A549 (cell line): ENCODE data around the gene CLCNKB. TPM values are rescaled to one million over a fixed set of nuclear protein-coding genes. Genes with fewer than 3 reads are reported as not detected.

Experiments used
- ATAC-seq, 2 experiments: fragments of 200-7000 bp in 1 of 2; fragments of >200 bp in 1 of 2; cut with Nextera tagmentation in 1 of 2; cut with Tn5 transposase in 1 of 2; 3 replicates each; pipeline versions ENCODE4 v1.8.0 to v1.9.1; 2018 to 2020; ENCODE audit warnings: mild to moderate bottlenecking in 1 of 2, moderate library complexity in 1 of 2
- CTCF ChIA-PET: fragments of 300-600 bp; sonication (Branson Sonifier 250); formaldehyde crosslinking; extraction: SDS; loops from one replicate; lab custom pipeline; 2021; ENCODE audit warnings: antibody characterized with exemption, inconsistent platforms; lab: Yijun Ruan, JAX
- POLR2A ChIA-PET: fragments of 350-600 bp; formaldehyde crosslinking; extraction: SDS; loops from one replicate; lab custom pipeline; 2021; ENCODE audit warnings: antibody characterized with exemption, inconsistent platforms; lab: Yijun Ruan, JAX
- DNase-seq, 2 experiments: peaks; one replicate each; pipeline versions ENCODE4 v3.0.0 to v3.0.0-alpha.2; 2011 to 2016; ENCODE audit warnings: low read depth in 1 of 2, low spot score in 1 of 2
- FAIRE-seq: peaks from 2 replicates; lab custom pipeline; 2011; peaks lifted over from hg19 to GRCh38; lab: Jason Lieb, UNC
- H3K27ac ChIP-seq, 2 experiments: fragments of >200 bp; sonication (Bioruptor Twin); formaldehyde crosslinking; 3 replicates each; pipeline ENCODE4 v1.5.1; 2016 to 2017
- H3K4me1 ChIP-seq: fragments of >200 bp; sonication (Bioruptor Twin); formaldehyde crosslinking; 3 replicates; pipeline ENCODE4 v1.6.1; 2016
- H3K4me2 ChIP-seq: fragments of >200 bp; sonication (Bioruptor Twin); formaldehyde crosslinking; 3 replicates; pipeline ENCODE4 v1.6.1; 2016
- H3K4me3 ChIP-seq: fragments of >200 bp; sonication (Bioruptor Twin); formaldehyde crosslinking; 3 replicates; pipeline ENCODE4 v1.5.1; 2016
- H3K9me3 ChIP-seq: fragments of >200 bp; sonication (Bioruptor Twin); formaldehyde crosslinking; 3 replicates; pipeline ENCODE4 v1.6.1; 2016
- CHD4 ChIP-seq: fragments of 200-600 bp; sonication (generic); IDR thresholded peaks from 2 replicates; pipeline ENCODE4 v1.6.1; 2016; ENCODE audit warnings: antibody characterized with exemption, mild to moderate bottlenecking, borderline replicate concordance
- EHF ChIP-seq: fragments of 250-450 bp; sonication (Bioruptor Pico); IDR thresholded peaks from 2 replicates; pipeline ENCODE4 v1.5.0; 2020; ENCODE audit warnings: mild to moderate bottlenecking
- FOSL2 ChIP-seq, 2 experiments: fragments of 450-650 bp in 1 of 2; fragments of >200 bp in 1 of 2; sonication (Bioruptor Twin) in 1 of 2; formaldehyde crosslinking; IDR thresholded peaks; 2 replicates each; pipeline versions ENCODE4 v1.5.0 to v1.6.1; 2016 to 2020; ENCODE audit warnings: mild to moderate bottlenecking in 1 of 2, moderate library complexity in 1 of 2
- FOXS1 ChIP-seq: fragments of 250-450 bp; sonication (Bioruptor Pico); IDR thresholded peaks from 2 replicates; pipeline ENCODE4 v1.5.0; 2020; ENCODE audit warnings: mild to moderate bottlenecking, moderate library complexity
- HEYL ChIP-seq: fragments of 250-450 bp; sonication (Bioruptor Pico); IDR thresholded peaks from 2 replicates; pipeline ENCODE4 v1.8.0; 2021; ENCODE audit warnings: mild to moderate bottlenecking, moderate library complexity
- HOXB13 ChIP-seq: fragments of 250-450 bp; sonication (Bioruptor Pico); IDR thresholded peaks from 2 replicates; pipeline ENCODE4 v1.5.0; 2020; ENCODE audit warnings: low read depth, mild to moderate bottlenecking, moderate library complexity
- JUNB ChIP-seq: fragments of >200 bp; sonication (Bioruptor Twin); formaldehyde crosslinking; IDR thresholded peaks from 2 replicates; pipeline ENCODE4 v1.6.1; 2016
- KDM5A ChIP-seq: fragments of 200-600 bp; sonication (generic); IDR thresholded peaks from 2 replicates; pipeline ENCODE4 v1.6.1; 2016; ENCODE audit warnings: antibody characterized with exemption, mild to moderate bottlenecking
- MYC ChIP-seq: IDR thresholded peaks from 2 replicates; pipeline ENCODE4 v1.6.1; 2012; ENCODE audit warnings: mild to moderate bottlenecking, inconsistent platforms, low read length, improper control_type of control experiment, borderline replicate concordance
- NFE2L2 ChIP-seq: fragments of 150-350 bp; conservative IDR thresholded peaks from 2 replicates; pipeline ENCODE4 v1.6.1; 2014; ENCODE audit warnings: low read length
- NPAS2 ChIP-seq: fragments of 250-450 bp; sonication (Bioruptor Pico); IDR thresholded peaks from 2 replicates; pipeline ENCODE4 v1.8.0; 2022; ENCODE audit warnings: mild to moderate bottlenecking, moderate library complexity, borderline replicate concordance
- PHF8 ChIP-seq: fragments of 200-600 bp; sonication (generic); IDR thresholded peaks from 2 replicates; pipeline ENCODE4 v1.6.1; 2016; ENCODE audit warnings: low read depth, mild to moderate bottlenecking, antibody characterized with exemption, moderate library complexity, borderline replicate concordance
- POLR2AphosphoS2 ChIP-seq: conservative IDR thresholded peaks from 2 replicates; pipeline ENCODE4 v1.6.1; 2012; ENCODE audit warnings: low read length, improper control_type of control experiment, inconsistent platforms
- SMC3 ChIP-seq: fragments of >200 bp; sonication (Bioruptor Twin); formaldehyde crosslinking; IDR thresholded peaks from 3 replicates; pipeline ENCODE4 v1.6.1; 2018; ENCODE audit warnings: inconsistent platforms
- TP53 ChIP-seq: fragments of 250-450 bp; sonication (Bioruptor Pico); IDR thresholded peaks from 2 replicates; pipeline ENCODE4 v1.5.0; 2021; ENCODE audit warnings: mild to moderate bottlenecking, moderate library complexity
- ZFP36 ChIP-seq: fragments of 450-650 bp; IDR thresholded peaks from 2 replicates; pipeline ENCODE4 v1.6.1; 2014; ENCODE audit warnings: borderline replicate concordance; ENCODE audit not compliant: partially characterized antibody
- WGBS: methylation state at CpG from one replicate; pipeline ENCODE4 v1.1.6; 2017; ENCODE audit errors: missing lambda C conversion rate; 5-methylcytosine and 5-hydroxymethylcytosine counted together
- polyA plus RNA-seq, 4 experiments: library from polyadenylated mRNA; depleted of rRNA in 3 of 4; stranded (reverse); fragments of >200 nt; fragmentation: RNase III in 1 of 4; extraction: RNeasy Plus Mini Kit Qiagen cat#74134 plus additional on column Dnase treatment in 1 of 4; gene quantifications; 2 replicates in 3 of 4; 3 replicates in 1 of 4; pipeline ENCODE4 v1.2.3, GENCODE V29; 2011 to 2017
- TF ChIP-seq, protein P1 (sequence below): fragments of 450-650 bp; IDR thresholded peaks from 2 replicates; pipeline ENCODE4 v1.6.1; 2014; ENCODE audit warnings: antibody characterized with exemption
- TF ChIP-seq, protein P2 (sequence below): fragments of >200 bp; sonication (Bioruptor Twin); formaldehyde crosslinking; IDR thresholded peaks from 3 replicates; pipeline ENCODE4 v1.6.1; 2016
- TF ChIP-seq, protein P3 (sequence below): IDR thresholded peaks from 2 replicates; pipeline ENCODE4 v1.6.1; 2012; ENCODE audit warnings: low read depth, borderline replicate concordance
- TF ChIP-seq, protein P4 (sequence below): fragments of >200 bp; sonication (Bioruptor Twin); formaldehyde crosslinking; IDR thresholded peaks from 3 replicates; pipeline ENCODE4 v1.5.1; 2016
- TF ChIP-seq, protein P5 (sequence below): fragments of 250-450 bp; sonication (Bioruptor Pico); IDR thresholded peaks from 2 replicates; pipeline ENCODE4 v1.5.0; 2020; ENCODE audit warnings: low read depth, mild to moderate bottlenecking, moderate library complexity

The CLCNKB gene
- polyA plus RNA-seq, 2 of the 4 experiments (the other 2 are of a cell fraction), result 0.08 to 0.14 TPM

DNA sequence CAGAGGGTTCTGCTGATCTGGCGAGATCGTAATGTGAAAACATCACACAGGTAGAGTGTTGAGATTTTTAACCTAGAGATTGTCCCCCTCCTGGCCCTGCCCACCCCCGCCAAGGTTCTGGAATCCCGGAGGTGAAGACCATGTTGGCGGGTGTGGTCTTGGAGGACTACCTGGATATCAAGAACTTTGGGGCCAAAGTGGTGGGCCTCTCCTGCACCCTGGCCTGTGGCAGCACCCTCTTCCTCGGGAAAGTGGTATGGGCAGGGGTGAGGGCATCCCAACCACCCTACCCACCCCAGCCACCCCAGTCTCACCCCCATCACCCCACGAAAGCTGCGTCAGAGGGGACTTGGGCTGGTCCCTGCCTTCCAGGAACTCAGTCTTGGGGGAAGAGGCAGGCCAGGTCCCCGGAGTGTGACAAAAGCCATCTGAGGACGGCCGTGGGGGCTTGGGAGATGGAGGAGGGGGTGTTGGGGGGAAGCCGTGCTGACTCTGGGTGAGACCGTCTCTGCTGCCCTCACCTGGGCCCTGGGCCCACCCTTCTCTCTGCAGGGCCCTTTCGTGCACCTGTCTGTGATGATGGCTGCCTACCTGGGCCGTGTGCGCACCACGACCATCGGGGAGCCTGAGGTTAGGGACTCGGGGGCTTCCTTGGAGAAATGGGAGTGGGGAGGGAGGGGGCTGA lies 4.4 kb downstream of the CLCNKB start:
- no peaks in the 10 kb centered on the region for H3K9me3 ChIP-seq
- no peak for FAIRE-seq
- ChIA-PET CTCF (interaction anchor here (0.9 to 1.6 kb wide), 4 partner anchors 8 to 45 kb away, joined by 3 to 8 read pairs (median 4); partner anchors contain the start of gene FAM131C), POLR2A (no interaction called here)
- ATAC-seq, result no peak
- no peak for TF ChIP-seq HEYL (CRISPR knock-in tag)
- H3K4me3 ChIP-seq, result no peak overlapping the region
- no peak overlapping the region for H3K27ac ChIP-seq
- H3K4me1 ChIP-seq, result no peaks in the 10 kb centered on the region; the same call in 2 of the 3 replicates
- no peak for DNase-seq
- WGBS, result 88% methylated on average over 7 of the region's 19 CpGs
- H3K4me2 ChIP-seq, result no peak overlapping the region

DNA sequence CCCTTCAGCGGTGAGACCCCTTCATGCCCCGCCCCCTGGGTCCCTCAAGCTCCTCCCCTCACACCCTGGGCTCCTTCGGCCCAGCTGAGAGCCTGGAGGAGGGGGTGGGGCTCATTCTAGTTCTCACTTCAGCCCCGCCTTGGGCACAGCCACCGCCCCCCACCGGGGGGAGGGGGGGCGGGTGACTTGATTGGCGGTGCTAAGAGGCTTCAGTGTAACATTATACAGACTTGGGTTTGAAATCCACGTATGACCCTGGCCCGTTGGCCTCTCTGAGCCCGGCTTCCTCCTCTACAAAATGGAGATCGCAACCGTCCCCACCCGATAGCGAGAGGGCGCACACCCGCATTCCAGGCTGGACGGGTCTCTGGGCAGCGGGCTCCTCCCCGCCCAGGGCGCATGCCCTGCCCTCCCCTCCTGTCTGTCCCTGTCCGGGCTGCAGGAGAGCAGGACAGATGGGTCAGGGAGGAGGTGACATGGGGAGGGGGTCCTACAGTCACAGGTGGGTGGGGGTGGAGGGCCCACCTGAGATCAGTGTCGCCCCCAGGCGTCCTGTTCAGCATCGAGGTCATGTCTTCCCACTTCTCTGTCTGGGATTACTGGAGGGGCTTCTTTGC lies 5.1 kb downstream of the CLCNKB start:
- peak overlapping the region; percentile 39 for H3K4me3 ChIP-seq
- H3K27ac ChIP-seq, result peak overlapping the region; percentile 69 to 75
- CTCF ChIA-PET, result no interaction called here
- no peak for FAIRE-seq
- H3K4me2 ChIP-seq, result peak overlapping the region; percentile 78
- WGBS, result no CpG with 5 or more reads among the region's 25 CpGs
- H3K9me3 ChIP-seq, result no peaks in the 10 kb centered on the region
- TF ChIP-seq, protein P1, sequence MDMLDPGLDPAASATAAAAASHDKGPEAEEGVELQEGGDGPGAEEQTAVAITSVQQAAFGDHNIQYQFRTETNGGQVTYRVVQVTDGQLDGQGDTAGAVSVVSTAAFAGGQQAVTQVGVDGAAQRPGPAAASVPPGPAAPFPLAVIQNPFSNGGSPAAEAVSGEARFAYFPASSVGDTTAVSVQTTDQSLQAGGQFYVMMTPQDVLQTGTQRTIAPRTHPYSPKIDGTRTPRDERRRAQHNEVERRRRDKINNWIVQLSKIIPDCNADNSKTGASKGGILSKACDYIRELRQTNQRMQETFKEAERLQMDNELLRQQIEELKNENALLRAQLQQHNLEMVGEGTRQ, result no peak
- TF ChIP-seq KDM5A (no peak), HOXB13 (CRISPR knock-in tag) (no peak)
- ATAC-seq, result peak in 1 of 2 experiments; percentile 67; a peak in 3 of 6 replicates
- no peaks in the 10 kb centered on the region; the same call in 2 of the 3 replicates for H3K4me1 ChIP-seq
- DNase-seq, result no peak
- POLR2A ChIA-PET, result no interaction called here

DNA sequence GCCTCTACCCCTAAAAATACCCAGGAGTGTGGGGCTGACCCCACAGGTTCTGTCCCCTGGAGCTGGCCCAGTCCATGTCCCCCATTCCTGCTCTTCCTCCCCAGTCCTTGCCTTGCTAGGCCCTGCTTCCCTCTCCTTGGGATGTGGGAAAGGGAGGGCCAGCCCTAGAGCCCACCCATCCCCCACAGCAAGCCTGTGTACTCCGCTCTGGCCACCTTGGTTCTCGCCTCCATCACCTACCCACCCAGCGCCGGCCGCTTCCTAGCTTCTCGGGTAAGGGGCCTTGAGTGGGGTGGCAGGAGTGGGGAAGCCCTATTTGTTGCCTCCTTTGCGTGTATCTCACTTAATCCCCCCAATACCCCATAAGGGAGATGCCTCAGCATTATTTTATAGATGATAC lies 6.7 kb downstream of the CLCNKB start:
- Histone ChIP-seq H3K4me2 (no peak overlapping the region), H3K4me1 (no peaks in the 10 kb centered on the region; the same call in 2 of the 3 replicates), H3K27ac (no peak overlapping the region), H3K4me3 (no peak overlapping the region), H3K9me3 (no peaks in the 10 kb centered on the region)
- ChIA-PET CTCF (interaction anchor here (1.2 to 1.9 kb wide), 3 partner anchors 23 to 38 kb away, joined by 3 to 5 read pairs (median 5); partner anchors contain the start of gene FAM131C), POLR2A (no interaction called here)
- no peak for TF ChIP-seq NFE2L2
- TF ChIP-seq, protein P2, sequence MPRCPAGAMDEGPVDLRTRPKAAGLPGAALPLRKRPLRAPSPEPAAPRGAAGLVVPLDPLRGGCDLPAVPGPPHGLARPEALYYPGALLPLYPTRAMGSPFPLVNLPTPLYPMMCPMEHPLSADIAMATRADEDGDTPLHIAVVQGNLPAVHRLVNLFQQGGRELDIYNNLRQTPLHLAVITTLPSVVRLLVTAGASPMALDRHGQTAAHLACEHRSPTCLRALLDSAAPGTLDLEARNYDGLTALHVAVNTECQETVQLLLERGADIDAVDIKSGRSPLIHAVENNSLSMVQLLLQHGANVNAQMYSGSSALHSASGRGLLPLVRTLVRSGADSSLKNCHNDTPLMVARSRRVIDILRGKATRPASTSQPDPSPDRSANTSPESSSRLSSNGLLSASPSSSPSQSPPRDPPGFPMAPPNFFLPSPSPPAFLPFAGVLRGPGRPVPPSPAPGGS, result no peak
- TF ChIP-seq FOXS1 (CRISPR knock-in tag), result no peak
- TF ChIP-seq TP53, result no peak
- no peak for TF ChIP-seq PHF8
- ATAC-seq (no peak), FAIRE-seq (no peak), DNase-seq (no peak)
- WGBS, result 84% methylated on average over 4 of the region's 7 CpGs

DNA sequence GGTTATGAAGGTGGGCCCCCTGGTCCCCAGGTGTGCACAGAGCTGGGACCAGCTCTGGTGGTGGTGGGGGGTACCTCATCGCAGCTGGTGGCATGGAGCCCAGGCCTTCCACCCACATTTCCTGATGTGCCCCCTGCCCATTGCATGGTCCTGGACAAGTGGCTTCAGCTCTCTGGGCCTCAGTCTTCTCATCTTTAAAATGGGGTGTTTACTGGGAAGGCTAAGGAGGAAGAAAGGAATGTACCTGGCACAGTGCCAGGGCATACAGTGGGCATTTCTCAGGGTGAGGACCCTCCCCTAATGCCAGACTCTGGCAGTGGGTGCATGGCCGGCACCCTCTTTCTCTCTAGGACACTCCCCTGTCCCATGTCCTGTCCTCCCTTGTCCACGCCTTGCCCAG lies 7.5 kb downstream of the CLCNKB start:
- POLR2A ChIA-PET, result no interaction called here
- Histone ChIP-seq H3K9me3 (no peaks in the 10 kb centered on the region), H3K4me2 (no peak overlapping the region), H3K4me1 (peaks cover 6% of the 10 kb centered on the region; the same call in 2 of the 3 replicates), H3K4me3 (no peak overlapping the region), H3K27ac (no peak overlapping the region)
- no peak for FAIRE-seq
- CTCF ChIA-PET, result interaction anchor here (1.4 to 1.9 kb wide), 2 partner anchors 28 to 38 kb away, joined by 3 to 5 read pairs; no protein-coding TSS in a partner anchor
- no peak for DNase-seq
- WGBS, result 89% methylated on average over 2 of the region's 3 CpGs
- ATAC-seq, result no peak
- TF ChIP-seq MYC, result no peak
- TF ChIP-seq, protein P3, sequence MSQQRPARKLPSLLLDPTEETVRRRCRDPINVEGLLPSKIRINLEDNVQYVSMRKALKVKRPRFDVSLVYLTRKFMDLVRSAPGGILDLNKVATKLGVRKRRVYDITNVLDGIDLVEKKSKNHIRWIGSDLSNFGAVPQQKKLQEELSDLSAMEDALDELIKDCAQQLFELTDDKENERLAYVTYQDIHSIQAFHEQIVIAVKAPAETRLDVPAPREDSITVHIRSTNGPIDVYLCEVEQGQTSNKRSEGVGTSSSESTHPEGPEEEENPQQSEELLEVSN, result no peak
- no peak for TF ChIP-seq SMC3
- TF ChIP-seq CHD4, result no peak
- TF ChIP-seq, protein P4, sequence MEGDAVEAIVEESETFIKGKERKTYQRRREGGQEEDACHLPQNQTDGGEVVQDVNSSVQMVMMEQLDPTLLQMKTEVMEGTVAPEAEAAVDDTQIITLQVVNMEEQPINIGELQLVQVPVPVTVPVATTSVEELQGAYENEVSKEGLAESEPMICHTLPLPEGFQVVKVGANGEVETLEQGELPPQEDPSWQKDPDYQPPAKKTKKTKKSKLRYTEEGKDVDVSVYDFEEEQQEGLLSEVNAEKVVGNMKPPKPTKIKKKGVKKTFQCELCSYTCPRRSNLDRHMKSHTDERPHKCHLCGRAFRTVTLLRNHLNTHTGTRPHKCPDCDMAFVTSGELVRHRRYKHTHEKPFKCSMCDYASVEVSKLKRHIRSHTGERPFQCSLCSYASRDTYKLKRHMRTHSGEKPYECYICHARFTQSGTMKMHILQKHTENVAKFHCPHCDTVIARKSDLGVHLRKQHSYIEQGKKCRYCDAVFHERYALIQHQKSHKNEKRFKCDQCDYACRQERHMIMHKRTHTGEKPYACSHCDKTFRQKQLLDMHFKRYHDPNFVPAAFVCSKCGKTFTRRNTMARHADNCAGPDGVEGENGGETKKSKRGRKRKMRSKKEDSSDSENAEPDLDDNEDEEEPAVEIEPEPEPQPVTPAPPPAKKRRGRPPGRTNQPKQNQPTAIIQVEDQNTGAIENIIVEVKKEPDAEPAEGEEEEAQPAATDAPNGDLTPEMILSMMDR, result no peak
- TF ChIP-seq, protein P5, sequence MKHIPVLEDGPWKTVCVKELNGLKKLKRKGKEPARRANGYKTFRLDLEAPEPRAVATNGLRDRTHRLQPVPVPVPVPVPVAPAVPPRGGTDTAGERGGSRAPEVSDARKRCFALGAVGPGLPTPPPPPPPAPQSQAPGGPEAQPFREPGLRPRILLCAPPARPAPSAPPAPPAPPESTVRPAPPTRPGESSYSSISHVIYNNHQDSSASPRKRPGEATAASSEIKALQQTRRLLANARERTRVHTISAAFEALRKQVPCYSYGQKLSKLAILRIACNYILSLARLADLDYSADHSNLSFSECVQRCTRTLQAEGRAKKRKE (CRISPR knock-in tag), result no peak
- no peak for TF ChIP-seq HOXB13 (CRISPR knock-in tag)
- no peak for TF ChIP-seq ZFP36
- TF ChIP-seq EHF (CRISPR knock-in tag), result no peak
- TF ChIP-seq NPAS2 (CRISPR knock-in tag), result no peak
- TF ChIP-seq POLR2AphosphoS2, result no peak
- TF ChIP-seq FOSL2 (IDR thresholded peaks at IDR 0.05), result no peak
- TF ChIP-seq FOSL2 (CRISPR knock-in tag; IDR thresholded peaks at IDR 0.05), result no peak
- TF ChIP-seq JUNB, result no peak
